HG02610 (cell line): Measurements from ENCODE around the gene TMEM129.
"Not testable (repeated sequence)": the region's sequence is repeated elsewhere in the genome, so short reads cannot be mapped to it uniquely, and the experiment has no call there.

ENCODE experiments used
- ATAC-seq: cut with Tn5 transposase; IDR thresholded peaks from one replicate; pipeline ENCODE4 v1.9.1; 2021; ENCODE audit warnings: mild to moderate bottlenecking, moderate library complexity; ENCODE audit not compliant: unreplicated experiment

TMEM129 gene

GRCh38 chr4:1703867-1704266 is 17.3 kb downstream of the TMEM129 start:
- no peak for ATAC-seq

- ATAC-seq, result not testable (repeated sequence)
Observed at GRCh38 chr4:1701671-1702070, 19.5 kb downstream of the TMEM129 start.

- no peak for ATAC-seq
Observed at GRCh38 chr4:1695913-1696312, 25.2 kb downstream of the TMEM129 start.

DNA sequence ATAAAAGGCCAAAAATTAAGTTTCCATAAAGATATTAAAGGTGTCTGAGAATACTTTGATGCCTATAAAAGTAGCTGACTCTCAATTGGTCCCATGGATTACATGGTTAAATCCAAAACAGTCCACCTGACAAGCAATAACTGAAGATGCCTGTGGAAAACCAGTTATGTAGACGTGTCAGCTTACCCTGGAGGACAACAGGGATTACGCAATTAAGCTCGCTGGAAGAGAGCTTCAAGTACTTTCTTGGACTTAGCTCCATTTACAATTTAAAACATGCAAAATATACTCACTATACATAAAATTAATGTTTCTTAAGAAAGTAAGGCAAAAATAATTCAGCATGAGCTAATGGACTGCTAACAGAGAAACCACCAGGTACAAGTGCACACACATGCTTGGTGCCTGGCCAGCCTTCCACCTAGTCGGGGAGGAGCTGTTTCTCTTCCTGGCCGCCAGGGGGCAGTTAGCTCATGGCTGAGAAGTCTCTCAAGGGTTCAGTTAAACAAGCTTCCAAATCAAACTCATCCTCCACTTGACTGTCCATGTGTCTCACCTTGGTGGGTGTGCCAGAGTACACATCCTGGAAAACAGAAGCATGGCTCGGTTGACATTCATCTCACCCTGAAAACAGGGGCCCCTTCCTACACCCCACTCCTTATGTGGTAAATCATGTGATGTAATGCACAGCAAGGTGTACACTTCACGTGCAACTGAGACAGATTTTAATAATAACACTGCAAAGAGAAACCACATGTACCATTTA is 27.8 kb downstream of the TMEM129 start:
- no peak for ATAC-seq

GRCh38 chr4:1691737-1692373 is 29.3 kb downstream of the TMEM129 start:
- ATAC-seq, result no peak

DNA sequence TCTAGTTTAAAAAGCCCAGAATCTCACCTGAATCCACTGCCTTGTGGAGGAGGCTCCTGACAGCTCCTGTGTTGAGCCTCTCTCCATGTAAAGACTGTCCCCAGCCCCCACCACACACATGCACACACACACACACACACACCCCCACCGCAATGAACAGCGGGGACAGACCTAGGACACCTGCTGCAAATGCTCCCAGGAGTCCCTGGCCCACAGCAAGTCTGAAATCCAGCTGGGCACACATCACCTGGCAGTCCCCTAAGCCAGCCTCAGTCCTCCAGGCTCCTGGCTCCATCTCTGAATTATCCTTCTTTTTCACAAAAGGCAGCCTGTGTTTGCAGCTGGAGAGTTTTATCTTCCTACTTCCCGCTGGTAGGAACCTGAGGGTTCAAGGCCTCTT is 30.4 kb downstream of the TMEM129 start:
- ATAC-seq, result no peak

DNA sequence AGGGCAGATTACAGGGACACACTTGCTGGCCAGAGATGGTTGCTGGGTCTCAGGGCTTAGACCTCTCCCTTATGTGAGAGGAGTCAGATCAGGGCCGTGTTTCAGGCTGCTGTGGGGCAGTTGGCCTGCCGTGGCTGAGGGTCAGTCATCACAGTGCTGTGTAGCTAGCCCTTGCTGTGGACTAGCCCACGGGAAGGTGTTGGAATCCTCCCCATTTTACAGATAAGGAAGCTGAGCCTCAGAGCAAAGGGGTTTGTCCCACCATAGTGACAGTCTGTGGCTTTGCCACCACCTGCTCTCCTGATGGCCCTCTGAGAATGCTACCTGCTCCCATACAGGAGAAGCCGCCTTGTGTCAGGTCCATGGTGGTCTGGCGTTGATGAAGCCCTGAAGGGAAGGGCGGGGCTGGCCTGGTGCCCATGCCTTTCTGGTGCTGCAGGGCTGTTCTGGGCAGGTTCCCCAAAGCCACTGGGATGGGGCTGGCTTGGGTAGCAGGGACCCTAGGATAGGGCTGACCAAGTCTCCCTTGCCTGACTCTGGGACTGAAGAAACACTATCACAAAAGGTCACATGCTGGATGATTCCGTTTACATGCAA is 34.6 kb downstream of the TMEM129 start:
- ATAC-seq, result no peak

DNA sequence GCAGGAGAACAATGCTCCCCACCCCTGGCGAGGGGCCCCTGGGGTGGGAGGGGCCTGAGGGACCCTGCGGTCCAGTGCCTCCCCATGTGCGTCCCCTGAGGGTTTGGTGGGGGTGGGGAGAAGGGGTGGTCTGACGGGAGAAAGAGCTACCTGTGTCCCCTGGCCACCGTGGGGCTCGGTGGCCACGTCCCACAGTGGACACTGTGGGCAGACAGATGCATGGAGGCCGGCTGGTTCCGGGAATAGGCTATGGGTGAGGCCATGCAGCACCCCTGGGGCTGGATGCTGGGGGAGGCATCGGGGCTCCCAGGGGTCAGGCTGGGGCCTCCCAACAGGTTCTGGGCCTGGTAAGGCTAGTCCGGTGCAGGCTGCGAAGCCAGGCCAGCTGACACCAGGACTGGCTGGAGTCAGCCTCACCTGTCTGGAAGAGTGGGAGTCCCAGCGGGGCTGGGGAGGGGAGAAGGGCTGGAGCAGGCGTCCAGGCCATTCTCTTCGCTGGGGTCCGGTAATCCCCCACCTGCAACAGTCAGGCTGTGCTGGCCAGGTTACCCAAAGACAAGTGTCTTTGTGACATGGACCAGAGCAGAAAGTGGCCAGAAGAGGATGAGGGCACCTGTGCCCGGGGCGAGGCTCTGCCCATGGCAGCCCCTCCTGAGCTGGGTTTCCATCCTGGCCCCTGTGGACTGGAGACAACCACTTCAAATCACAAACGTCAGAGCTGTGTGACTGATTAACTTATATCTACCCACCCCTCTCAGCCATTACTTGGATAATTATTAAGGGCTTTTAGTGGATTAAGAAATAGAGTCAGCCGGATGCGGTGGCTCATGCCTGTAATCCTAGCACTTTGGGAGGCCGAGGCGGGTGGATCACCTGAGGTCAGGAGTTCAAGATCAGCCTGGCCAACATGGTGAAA is 35.6 kb downstream of the TMEM129 start:
- ATAC-seq, result no peak

- peak; percentile 1 for ATAC-seq
Observed at GRCh38 chr4:1684506-1685234, 36.5 kb downstream of the TMEM129 start.

DNA sequence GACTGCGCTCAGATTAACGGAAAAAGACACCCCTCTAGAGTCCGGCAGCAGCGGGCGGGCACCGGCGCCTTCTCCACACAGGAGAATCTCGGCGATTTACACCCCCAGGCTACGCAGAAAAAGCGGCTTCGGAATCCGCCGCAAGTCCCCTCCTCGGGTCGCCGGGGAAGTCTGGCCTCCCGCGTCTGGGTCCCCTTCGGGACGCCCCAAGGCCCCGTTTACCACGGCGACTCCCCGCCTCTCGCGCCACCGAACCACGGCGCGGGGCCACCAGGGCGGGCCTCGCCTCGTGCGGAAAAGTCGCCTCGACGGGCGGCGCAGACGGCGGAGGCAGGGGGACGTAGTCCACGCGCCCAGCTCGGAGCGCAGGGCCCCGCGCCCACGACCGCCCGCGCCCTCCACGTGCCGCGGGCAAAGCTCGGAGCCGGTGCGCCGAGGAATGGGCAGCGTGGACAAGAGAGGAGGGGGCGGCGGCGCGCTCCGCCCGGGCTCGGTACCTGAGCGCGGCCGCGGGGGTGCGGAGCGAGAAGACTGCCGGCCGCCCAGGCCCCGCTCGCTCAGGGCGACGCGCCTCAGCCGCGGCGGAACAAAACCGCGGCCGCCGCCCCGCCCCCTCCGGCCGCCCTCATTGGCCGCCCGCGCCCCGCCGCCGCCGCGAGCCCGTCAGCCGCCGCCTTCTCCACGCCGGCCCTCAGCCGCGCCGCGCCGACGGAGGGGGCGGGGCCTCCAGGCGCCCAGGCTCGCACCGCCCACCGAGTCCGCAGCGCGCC is 37.2 kb downstream of the TMEM129 start, which contains the start of gene FAM53A:
TSS of gene FAM53A (minus strand) at position 578 of the 770 bp plus-strand sequence. CDS start 15,572 bp downstream, outside the sequence.
- peak; percentile 88 for ATAC-seq

DNA sequence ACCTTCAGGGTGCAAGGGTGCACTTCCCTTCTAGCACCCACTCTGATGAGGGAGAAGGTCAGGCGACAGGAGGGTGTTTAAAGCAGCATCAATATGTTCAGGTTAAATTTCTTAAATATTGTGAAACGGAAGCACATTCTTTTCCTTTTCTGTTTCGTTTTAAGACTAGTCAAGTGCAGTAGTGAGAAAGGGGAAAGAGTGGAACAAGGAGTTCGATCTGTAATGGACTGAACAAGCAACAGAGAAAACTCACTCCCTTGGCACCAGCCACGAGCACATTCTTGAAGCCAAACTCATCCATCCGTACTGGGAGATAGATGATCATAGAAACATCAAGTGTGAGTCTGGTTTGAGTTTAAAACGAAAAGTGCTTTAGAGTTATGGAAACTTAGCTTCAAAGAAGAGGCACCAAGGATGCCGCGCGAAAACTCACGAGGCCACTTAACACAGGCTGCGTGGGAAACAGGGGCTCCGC is 37.8 kb downstream of the TMEM129 start:
- ATAC-seq, result no peak

GRCh38 chr4:1682860-1683259 is 38.3 kb downstream of the TMEM129 start:
- no peak for ATAC-seq

GRCh38 chr4:1678244-1678643 is 42.9 kb downstream of the TMEM129 start:
- no peak for ATAC-seq

- no peak for ATAC-seq
Observed at GRCh38 chr4:1676605-1677525, 44.3 kb downstream of the TMEM129 start.

- ATAC-seq, result no peak
Observed at GRCh38 chr4:1675802-1676137, 45.4 kb downstream of the TMEM129 start.

GRCh38 chr4:1675136-1675801 is 45.9 kb downstream of the TMEM129 start:
- no peak for ATAC-seq

DNA sequence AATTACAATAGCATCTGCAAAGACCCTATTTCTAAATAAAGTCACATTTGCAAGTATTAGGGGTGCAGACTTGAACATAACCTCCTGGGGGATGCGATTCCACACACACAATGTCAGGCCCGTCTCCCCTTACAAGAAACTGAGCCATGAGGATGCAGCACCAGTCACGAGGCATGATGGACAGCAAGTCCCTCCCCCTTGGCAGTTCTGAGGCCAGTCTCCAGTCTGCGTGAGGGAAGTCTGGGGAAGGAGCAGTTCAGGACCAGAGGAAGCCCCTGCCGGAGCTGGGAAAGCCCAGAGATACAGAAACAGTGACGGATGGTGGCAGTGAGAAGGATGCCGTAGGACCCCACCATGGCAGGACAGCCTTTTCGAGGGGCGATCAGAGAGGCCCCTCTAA is 46.4 kb downstream of the TMEM129 start:
- ATAC-seq, result no peak

DNA sequence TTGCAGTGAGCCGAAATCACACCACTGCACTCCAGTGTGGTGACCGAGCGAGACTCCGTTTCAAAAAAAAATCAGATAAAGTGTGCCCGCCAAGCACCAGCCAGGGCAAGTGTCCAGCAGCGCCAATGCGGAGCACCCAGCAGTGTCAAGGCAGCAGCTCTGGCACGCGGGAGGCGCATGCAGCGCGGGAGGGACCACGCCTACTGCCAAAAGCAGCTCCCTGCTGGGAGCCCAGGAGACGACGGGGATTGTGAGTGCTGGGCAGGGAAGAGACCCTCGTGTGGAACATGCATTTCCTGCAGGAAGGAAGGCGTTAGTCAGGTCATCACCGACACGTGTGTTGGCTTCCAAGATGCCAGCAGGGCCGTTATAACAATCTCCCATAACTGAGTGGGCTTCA is 47.5 kb downstream of the TMEM129 start:
- no peak for ATAC-seq
